Thoracic aorta (tissue), 2 donors: Measurements from ENCODE around the gene TADA1. TPM values are rescaled to one million over a fixed set of nuclear protein-coding genes. Genes with fewer than 3 reads are reported as not detected.

Source experiments
- ATAC-seq: fragments of 150-250 bp; one replicate; pipeline ENCODE4 v1.8.0; 2017; ENCODE audit warnings: low read depth; ENCODE audit not compliant: insufficient number of reproducible peaks, low FRiP score
- DNase-seq: peaks from one replicate; pipeline ENCODE4 v3.0.0-alpha.2; 2020; ENCODE audit warnings: low spot score
- H3K27ac ChIP-seq, 2 donors: fragments of 200-600 bp; sonication (generic); 1 replicate in 1 of 2; 2 replicates in 1 of 2; pipeline ENCODE4 v1.5.1; 2016; ENCODE audit warnings: mild to moderate bottlenecking in 2 of 2, moderate library complexity in 2 of 2
- H3K27me3 ChIP-seq: fragments of 200-600 bp; sonication (generic); replicated peaks from 2 replicates; pipeline ENCODE4 v1.6.0; 2016; ENCODE audit warnings: mild to moderate bottlenecking; ENCODE audit not compliant: insufficient read depth
- H3K36me3 ChIP-seq: fragments of 200-600 bp; sonication (generic); one replicate; pipeline ENCODE4 v1.5.1; 2016
- H3K4me1 ChIP-seq, 2 donors: fragments of 200-600 bp; sonication (generic); 1 replicate in 1 of 2; 2 replicates in 1 of 2; pipeline versions ENCODE4 v1.5.1 to v1.6.0; 2016; ENCODE audit warnings: low read depth in 2 of 2, mild to moderate bottlenecking in 1 of 2; ENCODE audit not compliant: control insufficient read depth in 1 of 2
- H3K4me3 ChIP-seq: fragments of 200-600 bp; sonication (generic); 2 replicates; pipeline ENCODE4 v1.5.1; 2016; ENCODE audit warnings: mild to moderate bottlenecking
- H3K9me3 ChIP-seq: fragments of 200-600 bp; sonication (generic); 2 replicates; pipeline ENCODE4 v1.5.1; 2016
- CTCF ChIP-seq: fragments of 200-600 bp; sonication (generic); IDR thresholded peaks from one replicate; pipeline ENCODE4 v1.5.1; 2019; ENCODE audit warnings: antibody characterized with exemption
- total RNA-seq, 2 donors: library from RNA; depleted of rRNA; stranded (reverse); fragments of >200 nt; gene quantifications; one replicate each; pipeline versions ENCODE4 v1.1.0 to v1.2.3, GENCODE V29; 2016

Gene TADA1
- total RNA-seq, 2 donors from 2014 or later: 5.7 to 6.5 TPM

GRCh38 chr1:166811691-166812090 is 64.4 kb downstream of the TADA1 start:
- ATAC-seq (no peak), DNase-seq (no peak)
- TF ChIP-seq CTCF: no peak
- Histone ChIP-seq H3K4me1 (no peaks in the 10 kb centered on the region), H3K9me3 (no peaks in the 10 kb centered on the region), H3K27me3 (no peaks in the 10 kb centered on the region), H3K36me3 (no peaks in the 10 kb centered on the region), H3K4me3 (no peak overlapping the region), H3K27ac (no peak overlapping the region)

GRCh38 chr1:166808952-166809351 is 67.1 kb downstream of the TADA1 start:
- no peak overlapping the region for H3K4me3 ChIP-seq
- no peaks in the 10 kb centered on the region for H3K36me3 ChIP-seq
- H3K27ac ChIP-seq: no peak overlapping the region
- DNase-seq: no peak
- no peak for ATAC-seq
- no peaks in the 10 kb centered on the region for H3K4me1 ChIP-seq
- TF ChIP-seq CTCF: no peak
- H3K9me3 ChIP-seq: no peaks in the 10 kb centered on the region
- H3K27me3 ChIP-seq: no peaks in the 10 kb centered on the region

Other genes starting within 250 kb of the TADA1 start
- gene POGK, start 36.8 kb downstream of the TADA1 start, total RNA-seq: 10 to 100 TPM; 33.7 to 54.6 TPM
- gene ILDR2, start 99.3 kb upstream of the TADA1 start, total RNA-seq: under 1 TPM in 1 of 2 donors, not detected in 1; 0.85 TPM
- gene MAEL, start 113.0 kb upstream of the TADA1 start, total RNA-seq: not detected
- not detected for gene GPA33, start 214.1 kb upstream of the TADA1 start, total RNA-seq
- gene STYXL2, start 217.8 kb upstream of the TADA1 start, total RNA-seq: 10 to 100 TPM in 1 of 2 donors, 1 to 10 TPM in 1; 5.8 to 21.9 TPM